GM19455 (cell line): Measurements from ENCODE around the gene INTS12.
"Not testable (repeated sequence)": the region's sequence is repeated elsewhere in the genome, so short reads cannot be mapped to it uniquely, and the experiment has no call there.

Experiments
- ATAC-seq: cut with Tn5 transposase; IDR thresholded peaks from one replicate; pipeline ENCODE4 v1.9.1; 2021; ENCODE audit not compliant: unreplicated experiment

INTS12 gene

DNA sequence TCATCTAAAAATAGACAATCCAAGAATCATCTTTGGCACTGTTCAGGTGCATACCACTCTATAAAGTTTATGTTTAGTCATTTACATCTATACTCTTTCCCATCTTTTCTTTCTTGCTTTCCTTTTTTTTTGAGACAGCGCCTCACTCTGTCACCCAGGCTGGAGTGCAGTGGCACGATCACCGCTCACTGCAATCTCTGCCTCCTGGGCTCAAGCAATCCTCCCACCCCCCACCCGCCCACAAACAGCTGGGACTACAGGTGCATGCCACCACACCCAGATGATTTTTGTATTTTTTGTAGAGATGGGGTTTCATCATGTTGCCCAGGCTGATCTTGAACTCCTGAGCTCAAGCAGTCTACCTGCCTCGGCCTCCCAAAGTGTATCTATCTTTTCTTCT is 13.7 kb downstream of the INTS12 start:
- not testable (repeated sequence) for ATAC-seq

DNA sequence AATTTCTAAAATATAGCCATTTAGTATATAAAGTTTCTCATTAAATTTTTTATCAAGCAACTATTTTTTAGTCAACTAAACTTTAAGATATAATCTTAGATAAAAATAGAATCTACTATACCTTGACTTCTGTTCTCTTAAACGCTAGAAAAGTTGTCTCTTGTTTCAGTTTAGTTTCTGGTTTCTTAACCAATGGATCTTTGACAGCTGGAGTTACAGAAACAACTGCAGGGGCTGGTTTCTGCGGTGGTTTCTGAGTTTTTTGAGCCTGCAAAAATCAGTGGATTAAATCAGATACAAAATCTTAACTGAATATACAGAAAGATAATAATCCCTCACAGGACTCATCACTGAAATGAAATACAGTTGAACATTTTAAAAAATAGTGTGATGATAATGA is 21.9 kb downstream of the INTS12 start:
- no peak for ATAC-seq

DNA sequence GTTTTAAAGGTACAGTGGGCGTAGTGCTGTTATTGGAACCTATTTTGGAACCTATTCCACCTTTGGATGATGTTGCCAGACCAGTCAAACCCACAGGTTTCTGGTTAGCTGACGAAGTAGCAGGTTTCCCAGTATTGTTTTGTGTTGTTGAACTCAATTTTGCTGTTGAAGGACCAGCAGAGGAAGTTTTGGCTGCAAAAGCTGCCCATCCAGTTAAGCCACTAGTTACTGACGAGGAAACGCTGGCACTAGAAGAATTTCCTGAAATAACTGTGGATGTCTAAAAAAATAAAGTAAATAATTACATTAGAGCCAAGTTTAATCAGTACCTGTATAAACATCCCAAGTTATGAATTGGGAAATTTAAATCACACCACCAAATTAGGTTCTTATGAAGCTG is 25.5 kb downstream of the INTS12 start:
- ATAC-seq, result no peak

DNA sequence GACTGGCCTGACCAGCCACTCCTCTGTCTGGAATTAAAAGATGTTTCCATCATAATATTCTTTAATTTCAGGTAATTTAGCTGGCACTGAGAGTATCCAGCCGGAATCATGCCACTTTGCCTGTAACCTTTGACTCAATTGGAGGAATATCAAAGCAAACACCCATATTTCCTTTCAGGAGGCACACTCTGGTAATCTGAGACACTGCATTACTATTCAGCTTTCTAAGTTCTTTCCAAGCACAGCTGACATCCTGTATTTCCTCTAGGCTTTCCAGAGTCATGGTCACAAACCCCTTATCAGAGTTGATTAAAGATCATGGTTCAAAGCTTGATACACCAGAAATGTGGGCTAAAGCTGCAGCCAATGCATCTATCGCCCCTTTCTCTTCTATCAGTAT is 29.3 kb downstream of the INTS12 start:
- no peak for ATAC-seq

DNA sequence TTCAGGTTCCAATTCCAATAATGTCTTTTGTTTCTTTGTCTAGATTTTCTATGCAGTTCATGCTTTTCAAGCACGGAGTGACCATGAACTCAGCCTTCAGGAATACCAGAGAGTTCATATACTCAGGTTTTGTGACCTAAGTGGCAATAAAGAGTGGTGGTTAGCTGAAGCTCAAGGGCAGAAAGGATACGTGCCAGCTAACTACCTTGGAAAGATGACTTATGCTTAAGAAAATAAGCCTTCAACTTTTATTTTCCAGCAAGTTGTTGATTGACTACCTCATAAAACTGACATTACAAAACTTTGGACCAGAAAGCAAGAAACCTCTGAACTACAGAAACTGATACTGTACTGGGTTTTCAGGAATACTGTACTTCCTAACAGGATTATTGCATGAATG is 30.8 kb downstream of the INTS12 start:
- ATAC-seq, result no peak

DNA sequence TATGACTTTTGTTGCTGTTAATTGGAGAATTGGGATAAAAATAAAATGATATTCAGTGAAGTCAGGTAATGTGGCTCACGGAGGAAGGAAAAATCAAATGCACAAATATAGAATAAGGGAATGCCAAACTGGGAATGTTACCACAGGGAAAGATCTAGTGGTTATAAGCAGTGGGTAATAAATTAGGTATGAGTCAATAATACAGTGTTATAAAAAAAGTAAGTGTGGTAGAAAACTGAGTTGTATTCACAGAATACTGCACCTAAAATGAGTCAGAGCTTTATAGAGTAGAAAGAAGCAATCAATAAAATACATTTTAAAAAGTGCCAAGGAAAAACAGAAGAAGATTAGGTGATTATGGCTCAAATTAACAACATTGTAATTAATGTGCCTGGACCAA is 34.5 kb downstream of the INTS12 start:
- no peak for ATAC-seq

DNA sequence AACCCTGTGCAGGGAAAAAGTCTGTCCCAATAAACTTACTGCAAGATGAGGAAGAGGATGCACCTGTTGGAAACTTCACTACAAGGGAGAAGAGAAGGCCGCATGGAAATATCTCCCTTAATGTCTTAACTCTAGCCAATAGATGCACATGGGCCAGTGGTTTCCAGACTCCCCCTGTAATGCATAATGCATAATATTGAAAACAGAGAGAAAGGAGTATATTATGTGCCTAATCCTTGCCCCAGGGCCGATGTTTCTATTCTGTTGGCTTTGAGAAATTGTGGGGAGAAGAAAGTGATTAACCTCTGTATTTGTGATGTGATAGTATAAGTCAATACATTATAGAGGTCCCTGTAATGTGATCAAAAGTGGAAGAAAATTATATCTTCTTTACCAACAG is 37.2 kb downstream of the INTS12 start:
- ATAC-seq, result no peak

DNA sequence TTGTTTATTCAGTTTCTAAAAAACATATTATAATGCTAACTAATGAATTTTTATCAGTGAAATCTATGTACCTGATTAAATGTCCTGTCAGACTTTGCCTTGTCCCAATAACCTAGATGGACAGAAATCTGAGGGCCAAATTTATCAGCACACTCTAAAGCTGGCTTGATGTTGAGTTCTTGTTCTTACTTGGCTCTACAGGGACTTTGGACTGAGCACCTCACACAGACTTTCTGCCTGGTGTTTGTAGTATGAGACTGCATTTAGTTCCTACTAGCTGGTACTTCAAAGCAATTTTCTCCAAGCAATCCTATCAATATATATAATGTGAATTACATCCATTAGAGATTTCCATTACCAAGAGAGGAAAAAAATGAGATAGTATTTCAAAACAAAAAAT is 37.8 kb downstream of the INTS12 start:
- no peak for ATAC-seq

DNA sequence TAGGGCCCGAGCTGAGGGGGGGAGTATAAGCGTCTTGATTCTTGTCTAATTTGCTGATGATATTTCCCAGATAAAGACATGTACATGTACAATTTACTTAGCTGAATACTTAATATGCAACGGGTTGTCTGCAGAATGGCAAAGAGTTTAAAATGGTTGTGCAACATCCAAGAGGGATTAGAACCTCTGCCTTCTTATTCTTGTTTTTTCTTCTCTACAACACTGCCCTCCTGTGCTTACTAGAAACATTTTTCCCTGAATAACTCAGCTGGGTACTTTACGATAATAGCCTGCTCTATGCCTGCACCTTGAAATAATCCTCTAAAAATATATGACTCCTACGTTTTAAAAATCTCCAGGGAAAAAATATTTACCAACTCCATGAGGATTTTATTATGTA is 41.8 kb downstream of the INTS12 start:
- ATAC-seq, result no peak

DNA sequence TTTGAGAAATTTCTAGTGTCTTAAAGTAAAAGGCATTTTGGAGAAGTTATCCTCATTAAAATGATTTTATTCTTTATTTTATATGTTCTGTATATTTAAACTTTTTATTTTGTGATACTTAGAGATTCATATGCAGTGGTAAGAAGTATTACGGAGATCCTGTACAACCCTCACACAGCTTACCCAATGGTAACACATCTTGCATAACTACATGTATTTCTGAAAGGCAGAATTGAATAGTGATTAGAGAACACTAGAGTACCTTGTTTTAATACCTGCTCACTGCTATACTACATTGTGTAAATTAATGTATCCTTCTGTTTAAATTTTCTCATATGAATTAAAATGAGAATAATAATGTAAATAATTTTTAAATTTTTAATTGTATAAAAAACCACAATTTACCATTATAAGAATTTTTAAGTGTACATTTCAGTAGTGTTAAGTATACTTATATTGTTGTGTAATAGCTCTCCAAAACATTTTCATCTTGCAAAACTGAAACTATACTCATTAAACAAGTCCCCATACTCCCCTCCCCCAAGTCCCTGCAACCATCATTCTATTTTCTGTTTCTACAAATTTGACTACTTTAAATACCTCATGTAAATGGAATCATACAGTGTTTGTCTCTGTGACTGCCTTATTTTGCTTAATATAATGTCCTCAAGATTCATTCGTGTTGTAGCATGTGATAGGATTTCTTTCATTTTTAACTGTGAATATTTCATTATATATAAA is 45.4 kb downstream of the INTS12 start:
- no peak for ATAC-seq

DNA sequence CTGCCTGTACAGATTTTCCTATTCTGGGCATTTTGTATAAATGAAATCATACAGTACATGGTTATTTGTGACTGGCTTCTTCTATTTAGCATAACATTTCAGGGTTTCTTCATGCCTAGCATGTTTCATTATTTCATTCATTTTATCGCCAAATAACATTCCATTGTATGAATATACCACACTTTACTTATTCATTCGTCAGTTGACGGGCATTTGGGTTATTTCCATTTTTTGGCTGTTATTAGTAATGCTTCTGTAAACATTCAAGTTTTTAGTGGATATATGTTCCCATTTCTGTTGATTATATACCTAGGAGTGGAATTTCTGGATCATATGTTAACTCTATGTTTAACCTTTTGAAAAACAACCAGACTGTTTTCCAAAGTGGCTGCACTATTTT is 47.5 kb downstream of the INTS12 start:
- no peak for ATAC-seq

DNA sequence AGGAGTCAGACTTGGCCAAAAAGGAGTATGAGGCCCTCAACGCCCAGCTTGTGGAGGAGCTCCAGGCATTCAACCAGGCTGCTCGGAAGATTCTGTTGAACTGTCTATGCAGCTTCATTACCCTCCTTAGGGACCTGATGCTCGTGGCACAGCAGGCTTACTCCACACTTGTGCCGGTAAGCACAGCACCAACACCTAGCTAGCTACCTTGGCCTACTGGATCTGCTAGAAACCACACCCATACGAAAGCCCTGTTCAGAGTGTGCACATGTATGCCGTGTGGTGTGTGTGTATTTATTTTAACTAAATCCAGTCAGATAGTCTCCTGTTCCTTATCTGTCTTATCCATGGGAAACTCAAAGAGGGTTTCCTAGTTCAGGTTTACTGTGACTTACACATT is 49.3 kb downstream of the INTS12 start:
- no peak for ATAC-seq

DNA sequence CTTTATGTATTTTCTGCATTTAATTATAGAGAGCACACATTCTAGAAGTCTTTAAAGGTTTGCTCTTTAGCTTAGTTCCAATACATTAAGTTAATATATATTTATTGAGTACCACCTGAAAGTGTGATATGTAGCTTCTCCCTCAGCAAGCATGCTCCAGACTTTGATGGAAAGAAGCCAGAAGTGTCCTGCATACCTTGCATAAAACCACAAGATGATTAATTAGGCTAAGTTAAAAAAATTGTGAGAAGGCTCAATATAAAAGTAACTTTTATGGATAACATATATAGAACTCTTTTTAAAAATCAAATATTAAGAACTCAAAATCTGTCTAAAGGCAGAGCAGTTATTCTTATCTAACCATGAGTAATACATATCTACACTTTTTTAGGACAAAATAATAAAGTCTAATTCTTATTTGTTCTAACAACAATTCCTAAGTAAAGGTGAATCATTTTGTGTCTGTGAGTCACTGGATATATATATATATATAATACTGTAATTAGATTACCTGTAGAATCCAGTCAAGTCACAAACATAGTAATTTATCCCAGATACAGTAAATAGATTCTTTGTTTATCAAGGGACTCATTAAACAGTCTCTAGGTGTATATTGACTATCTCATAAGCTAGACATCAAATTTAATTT is 51.2 kb downstream of the INTS12 start:
- ATAC-seq, result no peak

DNA sequence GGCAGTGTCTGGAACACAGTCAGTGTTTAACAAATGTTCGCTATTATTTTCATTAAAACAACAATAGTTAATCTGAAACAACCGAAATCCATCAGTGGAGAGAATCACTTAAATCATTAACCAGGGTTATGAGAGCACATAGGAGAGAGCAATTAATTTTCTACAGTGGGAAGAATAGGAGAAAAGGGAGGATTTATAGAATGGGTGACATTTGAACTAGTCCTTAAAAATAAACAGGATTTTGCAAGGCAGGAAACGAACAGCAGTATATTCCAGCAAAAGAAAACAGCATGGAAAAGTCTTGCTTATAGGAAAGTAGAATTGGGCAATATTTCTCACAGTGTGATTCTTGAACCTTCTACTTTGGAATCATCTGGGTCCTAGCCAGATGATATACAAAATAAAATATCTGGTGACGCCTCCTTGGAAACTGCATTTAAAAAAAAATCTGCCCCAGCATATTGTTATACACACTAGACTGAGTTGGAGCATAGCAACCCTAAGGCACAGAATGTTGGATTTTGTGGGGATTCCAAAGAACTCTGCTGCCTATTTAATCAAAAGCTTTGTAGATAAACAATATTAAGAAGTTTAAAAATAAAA is 56.1 kb downstream of the INTS12 start:
- ATAC-seq, result no peak

DNA sequence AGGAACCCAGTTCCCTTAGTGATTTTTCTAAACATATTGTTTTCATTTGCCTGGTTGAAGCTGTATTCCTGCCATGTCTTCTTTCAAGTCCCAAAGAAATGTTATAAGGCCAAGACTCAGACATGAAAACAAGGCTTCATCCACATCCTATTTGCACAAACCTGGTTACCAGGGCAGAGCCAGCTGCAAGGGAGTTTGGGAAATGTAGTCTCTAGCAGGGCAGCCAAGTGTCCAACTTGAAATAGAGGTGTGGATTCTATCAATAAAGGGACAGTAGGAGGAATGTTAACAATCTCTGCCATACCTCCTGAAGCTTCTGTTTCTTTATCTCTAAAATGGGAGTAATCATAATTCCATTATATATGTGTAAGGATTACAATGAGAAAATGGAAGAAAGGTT is 56.6 kb downstream of the INTS12 start:
- no peak for ATAC-seq

DNA sequence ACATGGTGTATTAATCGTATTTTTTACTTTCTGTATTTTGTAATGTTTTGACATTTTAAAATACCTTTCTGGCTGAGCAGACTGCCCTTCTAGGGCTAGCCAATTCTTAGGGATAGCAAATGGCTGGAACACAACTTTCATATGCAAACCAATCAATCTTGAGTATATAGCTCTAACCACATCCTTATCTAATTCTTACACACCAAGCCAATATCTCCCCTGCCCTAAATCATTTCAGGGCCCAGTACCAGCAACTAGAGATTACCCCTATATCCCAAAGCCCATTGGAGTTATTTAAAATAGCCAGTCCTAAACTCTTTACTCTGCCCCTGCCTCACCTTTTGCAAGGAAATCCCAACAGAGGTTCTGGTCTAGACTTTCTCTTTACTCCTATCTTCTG is 58.3 kb downstream of the INTS12 start:
- no peak for ATAC-seq

DNA sequence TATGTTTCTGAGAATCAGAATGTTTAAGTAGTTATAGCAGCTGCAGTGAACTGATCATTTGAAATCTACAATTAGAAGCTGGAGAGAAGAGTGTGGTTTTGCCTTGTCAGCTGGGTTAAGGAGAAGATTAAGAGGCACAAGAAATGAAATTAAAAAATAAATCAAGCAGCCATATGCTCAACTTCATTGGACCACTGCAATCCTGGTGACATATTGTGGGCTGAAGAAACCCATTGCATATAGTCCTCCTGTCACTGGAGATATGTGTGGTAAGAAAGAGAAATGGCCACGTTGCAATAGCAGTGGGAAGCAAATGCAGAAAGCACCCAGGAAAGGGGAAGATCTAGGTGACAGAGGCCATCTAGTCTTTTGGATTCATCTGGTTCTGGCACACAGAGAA is 63.0 kb downstream of the INTS12 start:
- no peak for ATAC-seq

DNA sequence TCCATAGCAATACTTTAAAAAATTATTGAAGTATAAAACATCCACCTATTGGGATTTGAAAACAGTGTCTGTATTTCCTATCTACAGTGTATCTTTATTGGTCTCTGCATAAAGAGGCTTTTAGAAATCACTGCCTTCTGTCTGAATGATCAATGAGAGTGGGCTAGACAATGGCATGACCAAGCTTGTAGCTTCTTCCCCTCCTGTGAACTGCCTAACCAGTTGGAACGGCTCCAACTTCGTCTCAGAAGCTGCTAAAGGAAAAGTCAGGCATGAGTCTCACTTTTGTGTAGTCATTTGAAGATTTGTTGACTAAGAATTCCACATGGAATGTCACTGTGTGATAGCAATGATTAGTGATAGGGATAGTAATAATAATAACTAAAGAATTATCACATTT is 64.2 kb downstream of the INTS12 start:
- no peak for ATAC-seq

DNA sequence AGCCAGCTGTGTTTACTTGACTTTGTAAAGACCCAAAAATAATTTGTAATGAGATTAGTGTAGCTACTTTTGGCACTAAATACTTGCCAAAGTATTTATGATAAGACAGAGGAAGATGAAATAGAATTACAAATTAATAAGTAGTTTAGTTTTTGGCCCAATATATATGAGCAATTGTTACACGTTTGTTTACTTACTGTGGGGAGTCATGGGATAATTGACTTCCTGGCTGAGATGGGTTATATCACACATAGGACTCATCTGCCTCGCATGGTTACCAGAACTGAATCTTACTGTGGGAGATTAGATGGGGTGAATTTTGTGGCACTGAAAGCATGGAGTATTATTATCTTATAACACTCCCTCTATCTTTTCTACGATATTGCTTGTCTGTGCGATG is 66.6 kb downstream of the INTS12 start:
- no peak for ATAC-seq

DNA sequence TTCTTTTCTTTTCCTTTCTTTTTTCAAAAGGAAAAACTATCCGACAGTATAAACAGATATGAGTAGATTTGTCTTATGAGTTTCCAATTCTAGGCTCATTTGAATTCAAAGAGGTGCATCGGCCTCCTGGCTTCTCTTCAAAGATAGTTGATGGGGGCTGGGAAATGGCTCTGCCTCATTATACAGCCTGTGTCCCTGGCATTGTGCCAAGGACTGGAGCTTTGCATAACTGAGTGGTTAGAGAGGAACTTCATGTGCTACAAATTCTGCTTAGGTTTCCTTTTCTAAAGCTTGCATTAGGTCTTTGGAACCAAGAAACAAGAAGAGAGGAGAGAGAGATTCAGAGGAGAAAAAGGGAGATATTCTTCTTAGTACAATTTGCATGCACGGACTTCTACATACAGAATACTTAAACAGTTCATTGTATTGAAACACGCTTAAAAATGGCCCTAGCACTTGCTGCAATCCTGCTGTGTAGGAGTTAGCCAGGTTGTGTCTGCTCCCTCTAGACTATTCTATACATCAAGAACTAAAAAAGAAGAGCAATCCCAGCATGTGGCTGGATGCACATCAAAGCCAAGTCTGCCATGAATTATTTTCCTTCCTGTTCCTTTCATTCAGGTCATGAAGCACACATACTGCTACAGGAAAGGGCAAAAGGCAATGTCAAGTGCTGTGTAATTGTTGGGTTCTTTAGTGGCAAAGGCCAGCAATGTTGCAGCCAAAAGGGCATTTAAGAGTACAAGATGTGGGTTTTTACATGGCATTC is 70.9 kb downstream of the INTS12 start:
- ATAC-seq, result peak; percentile 85

DNA sequence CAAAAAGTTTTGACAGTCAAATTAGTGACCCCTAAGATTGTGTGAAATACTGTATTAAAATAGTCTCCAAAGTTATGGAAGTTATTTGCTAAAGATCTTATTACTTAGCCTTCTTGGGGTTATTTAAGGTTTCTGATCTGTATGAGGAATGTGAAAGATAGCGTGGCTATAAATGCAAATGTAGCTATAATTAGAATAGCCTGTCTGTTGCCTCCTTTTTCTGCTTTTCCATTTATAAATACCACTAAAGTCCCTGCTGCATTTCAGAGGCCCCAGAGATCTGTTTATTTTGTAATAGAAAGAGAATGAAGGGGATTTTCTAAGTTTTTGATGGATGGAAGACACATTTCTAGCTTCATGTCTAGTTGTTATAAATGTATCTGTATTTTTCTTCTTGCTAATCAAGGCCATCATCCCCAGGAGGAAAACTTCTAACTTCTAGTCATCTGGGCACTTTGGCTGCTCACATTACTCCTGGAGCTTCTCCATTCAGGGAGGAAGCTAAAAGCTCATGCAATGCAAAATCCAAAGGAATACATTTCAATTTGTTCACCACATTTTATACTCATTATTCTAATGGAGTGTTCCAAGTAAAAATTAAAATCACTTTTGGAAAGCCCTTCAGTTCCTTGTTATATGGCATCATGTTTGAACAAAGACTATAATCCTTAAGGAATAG is 73.9 kb downstream of the INTS12 start:
- ATAC-seq, result no peak
